Loucy (cell line): ENCODE results near the gene E4F1.

Experiments
- H2AFZ ChIP-seq: fragments of 200-600 bp; sonication (generic); 2 replicates; pipeline ENCODE4 v1.6.0; 2016; ENCODE audit warnings: antibody characterized with exemption, mild to moderate bottlenecking, low read length, moderate library complexity
- H3F3A ChIP-seq: fragments of 200-600 bp; 2 replicates; pipeline ENCODE4 v1.6.0; 2016; ENCODE audit warnings: antibody characterized with exemption, low read depth, mild to moderate bottlenecking
- H3K27me3 ChIP-seq: fragments of 200-600 bp; sonication (generic); 2 replicates; pipeline ENCODE4 v1.6.1; 2014; ENCODE audit warnings: low read length, mild to moderate bottlenecking; ENCODE audit not compliant: insufficient read depth, poor library complexity, severe bottlenecking
- H3K36me3 ChIP-seq: fragments of 200-600 bp; sonication (generic); 2 replicates; pipeline ENCODE4 v1.6.1; 2016; ENCODE audit warnings: low read length; ENCODE audit not compliant: insufficient read depth
- H3K4me1 ChIP-seq: fragments of 200-600 bp; sonication (generic); 2 replicates; pipeline ENCODE4 v1.5.1; 2014; ENCODE audit warnings: low read length, mild to moderate bottlenecking; ENCODE audit not compliant: insufficient read depth, poor library complexity, severe bottlenecking
- H3K4me2 ChIP-seq: fragments of 200-600 bp; sonication (generic); 2 replicates; pipeline ENCODE4 v1.6.0; 2014; ENCODE audit warnings: antibody characterized with exemption, low read length, low read depth, mild to moderate bottlenecking; ENCODE audit not compliant: poor library complexity, severe bottlenecking
- H3K4me3 ChIP-seq: fragments of 200-600 bp; sonication (generic); 2 replicates; pipeline ENCODE4 v1.5.1; 2014; ENCODE audit warnings: low read length, mild to moderate bottlenecking, mixed read lengths; ENCODE audit not compliant: poor library complexity, severe bottlenecking
- H3K79me2 ChIP-seq: fragments of 200-600 bp; sonication (generic); 2 replicates; pipeline ENCODE4 v1.6.1; 2014; ENCODE audit warnings: low read length; ENCODE audit not compliant: insufficient read depth
- H3K9ac ChIP-seq: fragments of 200-600 bp; sonication (generic); 2 replicates; pipeline ENCODE4 v1.6.0; 2014; ENCODE audit warnings: mild to moderate bottlenecking, low read depth, low read length, moderate library complexity; ENCODE audit not compliant: poor library complexity, severe bottlenecking
- H3K9me2 ChIP-seq: fragments of 200-600 bp; sonication (generic); replicated peaks from 2 replicates; pipeline ENCODE4 v1.6.1; 2016; ENCODE audit warnings: low read depth, low read length, mixed read lengths
- H3K9me3 ChIP-seq: fragments of 200-600 bp; sonication (generic); 2 replicates; pipeline ENCODE4 v1.6.1; 2014; ENCODE audit warnings: mild to moderate bottlenecking, antibody characterized with exemption, low read length, low read depth; ENCODE audit not compliant: insufficient read depth
- H4K20me1 ChIP-seq: fragments of 200-600 bp; sonication (generic); 2 replicates; pipeline ENCODE4 v1.6.0; 2014; ENCODE audit warnings: antibody characterized with exemption, low read length, mild to moderate bottlenecking; ENCODE audit not compliant: insufficient read depth, poor library complexity, severe bottlenecking
- CTCF ChIP-seq: fragments of 200-600 bp; sonication (generic); conservative IDR thresholded peaks from 2 replicates; pipeline ENCODE4 v1.5.1; 2014; ENCODE audit warnings: mild to moderate bottlenecking, antibody characterized with exemption, low read length
- EZH2phosphoT487 ChIP-seq: fragments of 200-600 bp; IDR thresholded peaks from 2 replicates; pipeline ENCODE4 v1.6.1; 2018; ENCODE audit warnings: antibody characterized with exemption, mild to moderate bottlenecking, moderate library complexity, borderline replicate concordance

E4F1 gene

GRCh38 chr16:2223221-2223941, at the start of gene E4F1:
Gene E4F1, plus strand, starts transcription at chr16:2223591. Its CDS starts 23 bp downstream, at chr16:2223614.
- TF ChIP-seq EZH2phosphoT487 (no peak), CTCF (no peak)

GRCh38 chr16:2173916-2174315, 49.5 kb upstream of the E4F1 start:
- no peaks in the 10 kb centered on the region for H3F3A ChIP-seq
- no peaks in the 10 kb centered on the region for H3K9me3 ChIP-seq
- no peaks in the 10 kb centered on the region for H3K4me1 ChIP-seq
- no peaks in the 10 kb centered on the region; the same call in 1 of the 2 replicates for H3K36me3 ChIP-seq
- H3K4me3 ChIP-seq, result no peak overlapping the region
- H3K9ac ChIP-seq, result no peak overlapping the region
- no peaks in the 10 kb centered on the region for H4K20me1 ChIP-seq
- TF ChIP-seq CTCF (no peak), EZH2phosphoT487 (no peak)
- no peaks in the 10 kb centered on the region for H3K9me2 ChIP-seq
- no peak overlapping the region for H2AFZ ChIP-seq
- H3K4me2 ChIP-seq, result no peak overlapping the region
- H3K27me3 ChIP-seq, result no peaks in the 10 kb centered on the region
- no peaks in the 10 kb centered on the region for H3K79me2 ChIP-seq

More at GRCh38 chr16:2223221-2223941, at the start of gene E4F1:
- H3F3A ChIP-seq, result no peaks in the 10 kb centered on the region
- H3K36me3 ChIP-seq, result no peaks in the 10 kb centered on the region
- H3K4me2 ChIP-seq, result peak within 1 kb of the TSS; percentile 79
- no peaks in the 10 kb centered on the region for H3K9me3 ChIP-seq
- H3K4me1 ChIP-seq, result no peaks in the 10 kb centered on the region
- H3K9ac ChIP-seq, result peak within 1 kb of the TSS; percentile 90
- peaks cover 41% of the 10 kb centered on the region for H3K79me2 ChIP-seq
- no peaks in the 10 kb centered on the region for H3K27me3 ChIP-seq
- peaks cover 3% of the 10 kb centered on the region for H4K20me1 ChIP-seq
- H3K4me3 ChIP-seq, result peak within 1 kb of the TSS; percentile 87
- peak within 1 kb of the TSS; percentile 75; the same call in 1 of the 2 replicates for H2AFZ ChIP-seq
- H3K9me2 ChIP-seq, result no peaks in the 10 kb centered on the region

- Histone ChIP-seq H2AFZ (no peak overlapping the region), H3K9me3 (no peaks in the 10 kb centered on the region), H3K9ac (no peak overlapping the region), H3K27me3 (no peaks in the 10 kb centered on the region), H3F3A (no peaks in the 10 kb centered on the region), H3K36me3 (no peaks in the 10 kb centered on the region; the same call in 1 of the 2 replicates), H3K4me1 (no peaks in the 10 kb centered on the region), H3K4me2 (no peak overlapping the region), H3K4me3 (no peak overlapping the region), H3K9me2 (no peaks in the 10 kb centered on the region), H4K20me1 (no peaks in the 10 kb centered on the region), H3K79me2 (no peaks in the 10 kb centered on the region)
- TF ChIP-seq CTCF (no peak), EZH2phosphoT487 (no peak)
Measured at GRCh38 chr16:2174396-2175131, 48.8 kb upstream of the E4F1 start.
